Umbilical cord (tissue), 2 donors: ENCODE data around the gene XG. TPM values are rescaled to one million over a fixed set of nuclear protein-coding genes. Genes with fewer than 3 reads are reported as not detected.
"Not testable (repeated sequence)": the region's sequence is repeated elsewhere in the genome, so short reads cannot be mapped to it uniquely, and the experiment has no call there.

Experiments used
- DNase-seq: peaks from one replicate; pipeline ENCODE4 v3.0.0-alpha.2; 2015; ENCODE audit warnings: low spot score
- total RNA-seq: library from RNA; depleted of rRNA; stranded (reverse); fragments of >200 nt; gene quantifications from one replicate; pipeline ENCODE4 v1.2.3, GENCODE V29; 2014; ENCODE audit warnings: low replicate concordance; ENCODE audit not compliant: insufficient read depth

XG gene
- total RNA-seq, 1 donor from 2014 or later, result 4.8 TPM

DNA sequence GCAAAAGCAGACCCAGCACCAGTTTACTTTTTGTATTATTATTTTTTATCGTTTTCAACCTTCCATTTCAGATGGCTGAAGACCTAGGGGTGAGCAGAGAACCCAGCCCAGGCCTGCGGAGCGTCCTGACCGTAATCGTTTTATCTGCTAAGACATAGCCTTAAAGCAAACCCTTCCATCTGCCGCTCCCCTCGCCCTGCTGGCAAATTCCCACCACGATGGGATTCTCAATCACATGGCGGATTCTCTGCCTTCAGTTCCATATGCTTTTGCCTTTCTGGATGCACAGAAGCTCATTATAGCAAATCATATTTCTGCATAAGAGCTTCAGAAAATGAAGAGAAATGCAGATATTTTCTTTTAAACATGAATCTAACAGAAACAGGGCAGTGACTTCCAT is 18.6 kb upstream of the XG start:
- DNase-seq, result no peak

- no peak for DNase-seq
Observed at GRCh38 chrX:2735270-2735669, 16.6 kb upstream of the XG start.

- no peak for DNase-seq
Observed at GRCh38 chrX:2740672-2741071, 11.2 kb upstream of the XG start.

GRCh38 chrX:2741386-2741785 is 10.5 kb upstream of the XG start:
- no peak for DNase-seq

DNA sequence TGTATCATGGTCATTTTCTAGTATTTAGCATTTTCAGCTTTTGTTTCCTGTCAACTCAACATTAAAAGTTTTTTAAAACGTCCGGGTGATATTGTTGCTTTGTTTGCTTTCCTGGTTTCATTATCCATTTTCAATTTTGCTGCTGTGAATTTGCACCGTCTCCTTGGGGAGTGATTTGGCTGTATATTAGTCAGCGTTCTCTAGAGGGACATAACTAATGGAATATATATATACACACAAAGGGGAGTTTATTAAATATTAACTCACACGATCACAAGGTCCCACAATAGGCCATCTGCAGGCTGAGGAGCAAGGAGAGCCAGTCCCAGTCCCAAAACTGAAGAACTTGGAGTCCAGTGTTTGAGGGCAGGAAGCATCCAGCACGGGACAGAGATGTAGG is 5.6 kb upstream of the XG start:
- not testable (repeated sequence) for DNase-seq

- DNase-seq, result peak; percentile 70
Observed at GRCh38 chrX:2748171-2748814, 3.5 kb upstream of the XG start.

- no peak for DNase-seq
Observed at GRCh38 chrX:2748815-2749188, 3.0 kb upstream of the XG start.

DNA sequence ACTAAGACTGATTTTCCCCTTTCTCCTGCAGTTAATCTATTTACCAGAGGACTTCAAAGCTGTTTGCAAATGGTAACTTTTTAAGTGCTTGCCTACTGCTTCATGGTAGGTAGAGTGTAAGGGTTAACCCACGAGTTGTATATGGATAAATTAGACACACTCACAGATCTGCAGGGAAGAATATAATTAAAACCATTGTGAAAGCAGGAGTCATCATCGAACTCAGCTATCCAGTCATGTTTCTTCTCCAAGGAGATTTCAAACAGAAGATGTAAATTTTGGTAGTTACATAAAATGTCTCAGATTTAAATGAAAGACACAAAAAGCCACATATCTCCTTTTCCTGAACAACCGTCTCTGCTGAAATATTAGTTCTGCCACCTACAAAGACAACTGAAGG is 549 bp upstream of the XG start:
- DNase-seq, result no peak

DNA sequence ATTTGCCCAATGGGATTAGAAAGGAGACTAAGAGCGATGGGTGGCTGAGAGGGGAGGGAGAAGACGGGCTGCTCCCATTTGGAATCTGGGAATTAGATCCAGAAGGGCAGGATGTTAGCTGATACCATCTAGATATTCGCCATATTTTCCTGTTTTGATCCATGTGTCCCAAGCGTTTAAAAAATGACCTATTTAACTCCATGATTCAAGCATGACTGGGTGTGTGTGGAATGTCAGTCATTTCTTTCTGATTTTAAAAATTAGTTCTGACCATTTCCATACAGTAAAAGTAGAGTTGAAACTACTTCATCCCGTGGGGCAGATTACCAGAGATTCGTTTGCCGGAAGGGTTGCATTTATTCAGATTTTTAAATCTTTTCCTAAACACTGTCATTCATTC is 601 bp downstream of the XG start:
- not testable (repeated sequence) for DNase-seq

GRCh38 chrX:2755163-2755715 is 3.4 kb downstream of the XG start:
- not testable (repeated sequence) for DNase-seq

DNA sequence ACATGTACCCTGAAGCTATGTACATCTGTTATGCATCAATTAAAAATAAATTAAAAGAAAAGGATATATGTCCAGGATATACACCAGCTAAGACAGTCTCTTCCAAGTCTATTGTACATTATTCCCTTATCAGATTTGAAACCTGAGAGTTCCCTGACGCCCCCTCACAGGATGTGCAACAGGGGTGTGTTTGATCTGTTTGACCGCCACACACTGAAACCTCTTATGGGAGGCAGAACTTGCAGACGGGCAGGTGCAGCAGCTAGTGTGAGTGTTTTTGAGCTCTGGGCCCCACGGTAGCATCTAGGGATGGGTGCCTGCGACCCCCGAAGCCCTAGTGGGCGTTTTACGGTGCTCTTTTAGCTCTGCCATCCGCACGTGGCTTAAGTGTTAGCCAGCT is 4.7 kb downstream of the XG start:
- DNase-seq, result no peak

- no peak for DNase-seq
Observed at GRCh38 chrX:2761246-2761645, 9.4 kb downstream of the XG start.

- DNase-seq, result not testable (repeated sequence)
Observed at GRCh38 chrX:2762671-2763070, 10.8 kb downstream of the XG start.

DNA sequence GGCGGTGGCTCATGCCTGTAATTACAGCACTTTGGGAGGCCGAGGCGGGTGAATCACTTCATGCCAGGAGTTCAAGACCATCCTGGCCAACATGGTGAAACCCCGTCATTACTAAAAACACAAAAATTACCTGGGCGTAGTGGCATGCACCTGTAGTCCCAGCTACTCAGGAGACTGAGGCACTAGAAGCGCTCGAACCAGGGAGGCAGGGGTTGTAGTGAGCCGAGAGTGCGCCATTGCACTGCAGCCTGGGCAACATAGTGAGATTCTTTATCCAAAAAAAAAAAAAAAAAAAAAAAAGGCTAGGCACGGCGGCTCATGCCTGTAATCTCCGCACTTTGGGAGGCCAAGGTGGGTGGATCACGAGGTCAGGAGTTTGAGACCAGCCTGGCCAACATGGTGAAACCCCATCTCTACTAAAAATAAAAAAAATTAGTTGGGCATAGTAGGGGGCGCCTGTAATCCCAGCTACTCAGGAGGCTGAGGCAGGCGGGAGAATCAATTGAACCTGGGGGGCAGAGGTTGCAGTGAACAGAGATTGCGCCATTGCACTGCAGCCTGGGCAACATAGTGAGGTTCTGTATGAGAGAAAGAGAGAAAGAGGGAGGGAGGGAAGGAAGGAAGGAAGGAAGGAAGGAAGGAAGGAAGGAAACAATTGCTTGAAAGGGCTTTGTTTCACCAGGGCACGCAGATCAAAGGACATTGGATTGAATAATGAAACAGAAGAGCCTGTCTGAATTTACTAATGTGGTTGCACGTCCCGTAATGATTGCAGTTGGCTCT is 13.1 kb downstream of the XG start:
- not testable (repeated sequence) for DNase-seq

DNA sequence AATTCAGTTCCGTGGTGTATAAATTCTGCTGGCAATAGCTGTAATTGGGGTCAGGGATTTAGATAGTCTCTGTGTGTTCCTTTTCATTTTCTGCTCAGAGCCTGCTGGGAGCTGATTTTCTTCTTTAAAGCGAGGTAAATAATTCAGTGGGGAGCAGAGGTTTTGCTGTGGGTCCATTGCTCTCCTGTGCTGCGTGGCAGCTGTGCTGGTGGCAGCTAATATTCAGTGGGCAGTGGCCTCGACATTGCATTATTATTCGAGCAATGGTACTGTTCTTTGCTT is 13.7 kb downstream of the XG start:
- DNase-seq, result no peak

DNA sequence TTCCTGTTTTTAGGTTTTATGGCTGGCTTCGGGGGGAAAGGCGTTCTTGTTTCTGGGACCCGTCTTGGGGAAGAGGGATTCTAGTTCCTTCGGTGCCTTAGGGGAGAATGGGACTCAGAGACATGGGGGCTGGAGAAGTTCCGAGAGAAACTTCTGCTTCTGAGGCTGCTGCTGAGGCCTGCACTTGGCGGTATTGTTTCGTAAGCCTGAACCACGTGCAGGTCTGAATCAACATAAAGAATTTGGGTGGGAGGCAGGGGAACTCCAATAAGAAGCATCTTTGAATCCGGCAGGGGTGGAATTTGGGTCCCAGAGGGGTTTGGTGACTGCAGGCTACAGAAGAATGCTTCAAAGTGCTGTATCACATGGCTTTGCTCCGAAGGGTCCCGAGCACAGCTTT is 15.1 kb downstream of the XG start:
- DNase-seq, result no peak

DNA sequence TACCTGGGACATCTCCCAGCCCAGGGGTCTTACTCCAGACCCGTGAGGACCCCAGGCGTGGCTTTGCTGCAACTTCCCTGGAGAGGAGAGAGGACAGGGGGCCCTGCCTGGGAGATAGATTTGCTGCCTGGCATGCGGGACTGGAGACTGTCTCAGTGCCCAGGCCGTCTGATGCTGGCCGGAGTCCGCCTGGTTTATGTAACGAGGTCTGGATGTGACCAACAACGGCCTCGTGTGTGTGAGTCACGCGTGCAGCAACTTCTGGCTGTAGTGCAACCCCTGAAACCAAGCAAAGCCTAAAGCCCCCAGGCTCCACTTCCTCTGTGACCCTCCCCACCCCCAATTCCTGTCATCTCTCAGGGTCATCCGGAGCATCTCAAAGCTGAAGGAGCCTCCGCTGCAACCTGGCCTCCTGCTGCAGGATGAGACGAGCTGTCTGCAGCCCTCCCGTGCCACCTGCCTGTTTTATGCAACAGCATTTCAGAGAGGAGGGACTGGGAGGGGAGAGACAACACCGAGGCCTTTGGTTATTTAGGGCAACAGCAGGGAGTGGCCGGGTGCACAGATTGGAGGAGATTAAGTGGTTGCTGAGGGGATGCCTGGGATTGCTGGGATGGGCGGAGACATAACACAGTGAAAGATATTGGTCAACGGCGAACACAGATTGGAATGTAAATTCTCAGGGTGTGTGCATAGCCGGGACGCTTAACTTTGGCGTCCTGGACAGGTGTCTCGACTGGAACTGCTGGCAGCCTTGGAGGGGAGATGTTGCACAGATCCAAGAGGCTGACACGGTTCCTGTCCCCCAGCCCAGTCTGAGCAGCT is 16.0 kb downstream of the XG start:
- peak; percentile 86 for DNase-seq

DNA sequence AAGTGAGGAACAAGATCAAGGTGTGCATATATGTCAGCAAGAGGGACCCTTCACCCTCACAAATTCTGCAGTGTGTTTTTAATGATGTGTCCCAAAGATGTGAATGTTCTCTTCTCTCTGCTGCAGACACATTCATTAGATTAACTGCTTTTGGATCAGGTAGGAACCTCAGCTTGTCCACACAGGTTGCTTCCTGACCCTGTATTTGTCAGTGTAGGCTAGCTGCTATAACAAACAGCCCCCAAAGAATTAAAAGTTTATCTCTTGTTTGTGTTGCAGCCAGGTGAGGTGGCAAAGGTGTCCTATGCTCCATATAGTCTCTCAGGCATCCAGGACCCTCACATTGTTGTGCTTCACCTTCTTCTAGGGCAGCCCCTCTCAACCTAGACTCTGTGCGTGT is 17.8 kb downstream of the XG start:
- DNase-seq, result no peak

GRCh38 chrX:2773166-2774055 is 21.6 kb downstream of the XG start:
- not testable (repeated sequence) for DNase-seq

DNA sequence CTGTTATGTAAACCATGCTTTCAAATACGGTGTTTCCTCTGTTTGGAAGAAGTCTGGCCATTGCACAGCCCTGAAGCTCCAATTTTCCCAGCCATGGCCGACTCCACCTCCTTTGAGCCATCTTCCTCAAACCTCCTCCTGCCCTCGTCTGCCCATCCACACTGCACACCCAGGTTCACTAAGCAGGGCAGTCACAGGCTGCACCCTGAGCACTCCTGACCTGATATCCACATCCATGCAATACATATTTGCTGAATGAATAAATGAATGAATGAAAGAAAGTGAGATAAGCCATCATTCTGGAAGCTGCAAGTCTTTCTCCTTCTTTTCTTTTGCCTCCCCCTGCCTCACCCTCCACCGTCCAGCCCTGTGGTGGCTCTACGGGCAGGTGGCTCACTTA is 22.2 kb downstream of the XG start:
- DNase-seq, result no peak

DNA sequence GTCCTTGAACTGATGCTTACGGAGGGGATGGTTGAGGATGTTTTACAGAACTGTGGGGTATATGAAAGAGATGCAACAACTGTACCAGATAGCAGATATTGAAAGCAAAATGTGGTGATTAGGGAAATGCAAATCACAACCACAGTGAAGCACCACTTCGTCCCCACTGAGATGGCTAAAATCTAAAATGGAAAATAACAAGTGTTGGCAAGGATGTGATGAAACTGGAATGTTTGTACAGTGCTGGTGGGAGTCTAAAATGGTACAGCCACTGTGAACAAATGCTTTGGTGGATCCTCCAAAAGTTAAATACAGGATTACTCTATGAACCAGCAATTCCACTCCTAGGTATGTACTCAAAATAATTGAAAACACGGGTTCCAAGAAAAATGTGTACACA is 22.9 kb downstream of the XG start:
- no peak for DNase-seq
